Mesenchymal stem cell (in vitro differentiated cells and primary cell): ENCODE data around the gene NOC2L.

Experiments
- DNase-seq: peaks from one replicate; pipeline ENCODE4 v3.0.0-alpha.2; 2013
- H2AFZ ChIP-seq: one replicate; pipeline ENCODE4 v1.6.1; 2013; ENCODE audit warnings: low read depth, mild to moderate bottlenecking, control low read depth, inconsistent platforms, low read length, moderate library complexity
- H2AK5ac ChIP-seq: 2 replicates; pipeline ENCODE4 v1.6.1; 2013; ENCODE audit warnings: low read length, moderate library complexity, mild to moderate bottlenecking, inconsistent platforms; ENCODE audit not compliant: severe bottlenecking
- H2BK120ac ChIP-seq: one replicate; pipeline ENCODE4 v1.6.1; 2013; ENCODE audit warnings: low read depth, mild to moderate bottlenecking, inconsistent platforms, low read length, moderate library complexity
- H2BK12ac ChIP-seq, 2 experiments: one replicate each; pipeline ENCODE4 v1.6.1; 2013; ENCODE audit warnings: inconsistent platforms in 2 of 2, low read length in 2 of 2, mild to moderate bottlenecking in 2 of 2, moderate library complexity in 2 of 2, control low read depth in 1 of 2
- H2BK15ac ChIP-seq: one replicate; pipeline ENCODE4 v1.6.1; 2013; ENCODE audit warnings: mild to moderate bottlenecking, low read depth, inconsistent platforms; ENCODE audit not compliant: poor library complexity, severe bottlenecking
- H2BK5ac ChIP-seq: 2 replicates; pipeline ENCODE4 v1.6.1; 2013; ENCODE audit warnings: low read depth, mild to moderate bottlenecking, low read length, control low read depth, inconsistent platforms; ENCODE audit not compliant: poor library complexity, severe bottlenecking
- H3K14ac ChIP-seq, 2 experiments: one replicate each; pipeline ENCODE4 v1.6.1; 2013; ENCODE audit warnings: inconsistent platforms in 2 of 2, low read length in 2 of 2, control low read depth in 1 of 2, mild to moderate bottlenecking in 1 of 2, moderate library complexity in 1 of 2
- H3K18ac ChIP-seq, 2 experiments: one replicate each; pipeline ENCODE4 v1.6.1; 2013; ENCODE audit warnings: inconsistent platforms in 2 of 2, low read length in 2 of 2, control low read depth in 1 of 2, low read depth in 1 of 2, mild to moderate bottlenecking in 1 of 2
- H3K23ac ChIP-seq, 2 experiments: one replicate each; pipeline ENCODE4 v1.6.1; 2013; ENCODE audit warnings: inconsistent platforms in 2 of 2, low read length in 2 of 2, mild to moderate bottlenecking in 2 of 2, moderate library complexity in 2 of 2, control low read depth in 1 of 2
- H3K27ac ChIP-seq: 2 replicates; pipeline ENCODE4 v1.5.1; 2013; ENCODE audit warnings: mild to moderate bottlenecking, moderate library complexity, low read length, control low read depth, inconsistent platforms; ENCODE audit not compliant: poor library complexity, severe bottlenecking
- H3K27me3 ChIP-seq, 2 experiments: 2 replicates each; pipeline versions ENCODE4 v1.6.1 to v1.7.0; 2013; ENCODE audit warnings: low read length in 2 of 2, mild to moderate bottlenecking in 2 of 2, moderate library complexity in 2 of 2, control low read depth in 1 of 2, inconsistent platforms in 1 of 2; ENCODE audit not compliant: control insufficient read depth in 1 of 2, insufficient read depth in 1 of 2
- H3K36me3 ChIP-seq, 2 experiments: 2 replicates each; pipeline versions ENCODE4 v1.6.1 to v1.7.0; 2013; ENCODE audit warnings: low read length in 2 of 2, control low read depth in 1 of 2, inconsistent platforms in 1 of 2, low read depth in 1 of 2, mild to moderate bottlenecking in 1 of 2; ENCODE audit not compliant: insufficient read depth in 2 of 2, control insufficient read depth in 1 of 2
- H3K4ac ChIP-seq, 2 experiments: one replicate each; pipeline ENCODE4 v1.6.1; 2013; ENCODE audit warnings: inconsistent platforms in 2 of 2, low read length in 2 of 2, mild to moderate bottlenecking in 2 of 2, moderate library complexity in 2 of 2, control low read depth in 1 of 2, low read depth in 1 of 2
- H3K4me1 ChIP-seq: 2 replicates; pipeline ENCODE4 v1.6.1; 2013; ENCODE audit warnings: low read depth, low read length, control low read depth; ENCODE audit not compliant: control insufficient read depth, insufficient read depth
- H3K4me2 ChIP-seq: 2 replicates; pipeline ENCODE4 v1.6.1; 2013; ENCODE audit warnings: low read length, mild to moderate bottlenecking, inconsistent platforms; ENCODE audit not compliant: poor library complexity, severe bottlenecking
- H3K4me3 ChIP-seq, 2 experiments: 2 replicates each; pipeline versions ENCODE4 v1.5.1 to v1.7.0; 2013; ENCODE audit warnings: low read length in 2 of 2, mild to moderate bottlenecking in 2 of 2, control low read depth in 1 of 2, low read depth in 1 of 2; ENCODE audit not compliant: insufficient read depth in 1 of 2
- H3K79me1 ChIP-seq: replicated peaks from 2 replicates; pipeline ENCODE4 v1.6.1; 2013; ENCODE audit warnings: mild to moderate bottlenecking, control low read depth, low read length, inconsistent platforms; ENCODE audit not compliant: poor library complexity, severe bottlenecking
- H3K9ac ChIP-seq: 2 replicates; pipeline ENCODE4 v1.7.0; 2013; ENCODE audit warnings: mild to moderate bottlenecking, low read length, moderate library complexity
- H3K9me3 ChIP-seq: 2 replicates; pipeline ENCODE4 v1.7.0; 2013; ENCODE audit warnings: mild to moderate bottlenecking, low read length; ENCODE audit not compliant: control insufficient read depth
- H4K8ac ChIP-seq: one replicate; pipeline ENCODE4 v1.6.1; 2013; ENCODE audit warnings: inconsistent platforms, mild to moderate bottlenecking, low read length, moderate library complexity
- H4K91ac ChIP-seq: one replicate; pipeline ENCODE4 v1.6.1; 2013; ENCODE audit warnings: mild to moderate bottlenecking, low read length, inconsistent platforms
- WGBS: methylation state at CpG from one replicate; pipeline ENCODE4 v1.1.7; 2013; ENCODE audit warnings: mixed read lengths; 5-methylcytosine and 5-hydroxymethylcytosine counted together

NOC2L gene

DNA sequence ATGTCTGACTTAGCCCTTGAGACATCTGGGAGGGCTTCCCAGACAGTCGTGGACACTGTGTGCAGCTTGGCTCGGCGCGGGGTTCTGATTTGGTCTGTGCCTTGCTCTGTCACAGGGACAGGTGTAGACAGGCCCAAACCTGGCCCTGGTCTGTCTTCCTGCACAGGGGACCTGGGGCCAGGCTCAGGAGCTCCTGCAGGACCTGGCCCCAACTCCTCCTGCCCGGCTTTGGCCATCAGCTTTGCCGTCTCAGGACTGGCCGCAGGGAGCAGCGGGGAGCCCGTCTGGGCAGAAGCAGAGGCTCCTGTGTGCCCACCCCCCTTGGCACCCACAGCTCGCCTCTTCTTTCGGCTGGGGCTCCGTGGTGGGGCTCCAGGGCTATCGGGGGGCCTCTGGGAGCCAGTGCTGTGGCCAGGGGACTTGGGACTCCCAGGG lies 21.1 kb upstream of the NOC2L start:
- Histone ChIP-seq H3K27ac (no peak overlapping the region), H3K9ac (no peak overlapping the region), H2BK12ac (no peak overlapping the region), H3K18ac (no peak overlapping the region), H3K14ac (no peak overlapping the region), H3K23ac (no peak overlapping the region), H2BK15ac (no peak overlapping the region), H2BK5ac (no peak overlapping the region), H4K91ac (no peak overlapping the region), H3K36me3 (peaks cover 0 to 2% of the 10 kb centered on the region in 2 experiments), H3K9me3 (no peaks in the 10 kb centered on the region), H3K79me1 (no peaks in the 10 kb centered on the region), H3K4me2 (no peak overlapping the region), H3K4ac (peak overlapping the region in 1 of 2 experiments; percentile 6), H2AFZ (no peak overlapping the region), H2BK120ac (no peak overlapping the region), H3K27me3 (peaks cover 19 to 69% of the 10 kb centered on the region in 2 experiments), H3K4me3 (no peak overlapping the region), H2AK5ac (no peak overlapping the region), H3K4me1 (peaks cover 17% of the 10 kb centered on the region), H4K8ac (no peak overlapping the region)
- WGBS, result 89% methylated on average over 13 of the region's 13 CpGs
- DNase-seq, result no peak

- Histone ChIP-seq H3K9me3 (no peaks in the 10 kb centered on the region), H3K18ac (no peak overlapping the region), H2BK120ac (no peak overlapping the region), H3K4ac (no peak overlapping the region), H3K23ac (no peak overlapping the region), H2BK15ac (no peak overlapping the region), H2BK12ac (no peak overlapping the region), H3K4me3 (no peak overlapping the region), H2BK5ac (no peak overlapping the region), H4K8ac (no peak overlapping the region), H3K79me1 (no peaks in the 10 kb centered on the region), H3K4me1 (peaks cover 17% of the 10 kb centered on the region), H3K27me3 (peaks cover 19 to 68% of the 10 kb centered on the region in 2 experiments), H4K91ac (no peak overlapping the region), H3K36me3 (peaks cover 0 to 4% of the 10 kb centered on the region in 2 experiments), H3K27ac (no peak overlapping the region), H3K14ac (no peak overlapping the region), H2AK5ac (no peak overlapping the region), H3K4me2 (no peak overlapping the region), H3K9ac (no peak overlapping the region), H2AFZ (no peak overlapping the region)
- 93% methylated on average over 9 of the region's 9 CpGs for WGBS
- DNase-seq, result no peak
Observed at GRCh38 chr1:979744-980072, 20.7 kb upstream of the NOC2L start.

- no peak overlapping the region for H2BK5ac ChIP-seq
- no peak overlapping the region for H3K23ac ChIP-seq
- H3K4me3 ChIP-seq, result no peak overlapping the region
- no peak overlapping the region for H4K8ac ChIP-seq
- H3K79me1 ChIP-seq, result no peaks in the 10 kb centered on the region
- H3K9me3 ChIP-seq, result no peaks in the 10 kb centered on the region
- no peak overlapping the region for H4K91ac ChIP-seq
- H2AK5ac ChIP-seq, result no peak overlapping the region
- peaks cover 0 to 6% of the 10 kb centered on the region in 2 experiments for H3K36me3 ChIP-seq
- H3K4me2 ChIP-seq, result no peak overlapping the region
- no peak overlapping the region for H3K14ac ChIP-seq
- H3K9ac ChIP-seq, result no peak overlapping the region
- no peak overlapping the region for H3K18ac ChIP-seq
- WGBS, result 85% methylated on average over 60 of the region's 60 CpGs
- peak overlapping the region; percentile 85 for H2BK15ac ChIP-seq
- H3K4me1 ChIP-seq, result peaks cover 17% of the 10 kb centered on the region
- no peak overlapping the region for H3K4ac ChIP-seq
- H2BK120ac ChIP-seq, result no peak overlapping the region
- no peak overlapping the region for H2BK12ac ChIP-seq
- no peak overlapping the region for H3K27ac ChIP-seq
- DNase-seq, result no peak
- H2AFZ ChIP-seq, result no peak overlapping the region
- H3K27me3 ChIP-seq, result peaks cover 19 to 72% of the 10 kb centered on the region in 2 experiments
Observed at GRCh38 chr1:978835-979743, 20.0 kb upstream of the NOC2L start.

DNA sequence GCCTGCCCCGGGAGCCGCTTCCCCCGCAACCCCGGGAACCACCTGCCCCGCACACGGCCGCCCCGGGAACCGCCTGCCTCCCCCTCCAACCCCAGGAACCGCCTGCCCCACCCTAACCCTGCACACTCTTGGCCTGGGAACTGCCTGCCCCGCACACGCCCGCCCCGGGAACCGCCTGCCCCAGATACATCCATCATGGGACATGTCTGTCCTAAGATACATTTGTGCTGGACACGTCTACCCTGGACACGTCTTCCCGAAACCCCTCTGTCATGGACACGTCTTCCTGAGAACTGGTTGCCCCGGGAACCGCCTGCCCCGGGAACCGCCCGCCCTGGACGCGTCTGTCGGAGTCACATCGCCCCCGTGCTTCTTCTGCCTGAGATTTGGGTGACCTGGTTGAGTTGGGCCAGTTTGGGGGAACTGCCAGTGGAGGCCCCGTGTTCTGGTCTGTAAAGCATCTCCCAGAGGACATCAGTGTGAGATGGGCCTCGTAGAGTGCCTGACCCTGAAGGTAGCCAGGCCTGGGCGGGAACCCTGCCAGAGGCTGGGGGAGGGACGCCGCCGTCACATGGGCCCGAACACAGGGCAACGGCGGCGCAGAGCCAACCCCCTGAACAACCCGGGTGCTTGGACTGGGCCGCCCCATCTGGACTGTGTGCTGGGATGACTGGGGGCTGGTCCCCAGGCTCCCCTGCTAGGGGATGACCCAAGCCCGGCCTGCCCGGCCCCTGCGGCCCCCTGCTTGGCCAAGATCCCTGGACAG lies 19.2 kb upstream of the NOC2L start:
- H3K79me1 ChIP-seq, result no peaks in the 10 kb centered on the region
- no peak overlapping the region for H4K8ac ChIP-seq
- H2BK5ac ChIP-seq, result no peak overlapping the region
- H2AFZ ChIP-seq, result no peak overlapping the region
- H3K4me2 ChIP-seq, result no peak overlapping the region
- H3K4me3 ChIP-seq, result no peak overlapping the region
- no peak overlapping the region for H2BK15ac ChIP-seq
- H3K27me3 ChIP-seq, result peaks cover 13 to 70% of the 10 kb centered on the region in 2 experiments
- H3K14ac ChIP-seq, result no peak overlapping the region
- H2BK12ac ChIP-seq, result no peak overlapping the region
- no peak overlapping the region for H3K18ac ChIP-seq
- no peak overlapping the region for H3K23ac ChIP-seq
- H3K9ac ChIP-seq, result no peak overlapping the region
- H3K27ac ChIP-seq, result no peak overlapping the region
- no peak overlapping the region for H2BK120ac ChIP-seq
- no peaks in the 10 kb centered on the region for H3K9me3 ChIP-seq
- H3K4ac ChIP-seq, result no peak overlapping the region
- peaks cover 16% of the 10 kb centered on the region for H3K4me1 ChIP-seq
- H4K91ac ChIP-seq, result no peak overlapping the region
- no peak for DNase-seq
- peaks cover 0 to 6% of the 10 kb centered on the region in 2 experiments for H3K36me3 ChIP-seq
- H2AK5ac ChIP-seq, result no peak overlapping the region
- 88% methylated on average over 44 of the region's 44 CpGs for WGBS
